Liver (tissue), 9 donors: ENCODE data around the gene ENGASE. TPM values are rescaled to one million over a fixed set of nuclear protein-coding genes. Genes with fewer than 3 reads are reported as not detected.

Experiments
- DNase-seq: peaks from one replicate; pipeline ENCODE4 v3.0.0-alpha.2; 2017; ENCODE audit warnings: low spot score
- H3K27ac ChIP-seq, 2 donors: one replicate each; pipeline ENCODE4 v1.7.0; 2013; ENCODE audit warnings: inconsistent platforms in 2 of 2, low read length in 2 of 2, control low read depth in 1 of 2, low read depth in 1 of 2, mild to moderate bottlenecking in 1 of 2
- H3K27me3 ChIP-seq, 4 donors: one replicate each; pipeline versions ENCODE4 v1.6.1 to v1.7.0; 2013; ENCODE audit warnings: low read length in 3 of 4, inconsistent platforms in 1 of 4, mild to moderate bottlenecking in 1 of 4, moderate library complexity in 1 of 4; ENCODE audit not compliant: control insufficient read depth in 4 of 4, insufficient read depth in 4 of 4
- H3K36me3 ChIP-seq, 4 donors: one replicate each; pipeline versions ENCODE4 v1.6.1 to v1.7.0; 2013; ENCODE audit warnings: low read length in 3 of 4, mild to moderate bottlenecking in 3 of 4, low read depth in 1 of 4, moderate library complexity in 1 of 4; ENCODE audit not compliant: control insufficient read depth in 4 of 4, insufficient read depth in 3 of 4
- H3K4me1 ChIP-seq, 4 donors: one replicate each; pipeline versions ENCODE4 v1.6.1 to v1.7.0; 2013; ENCODE audit warnings: low read length in 3 of 4, mild to moderate bottlenecking in 3 of 4, moderate library complexity in 1 of 4; ENCODE audit not compliant: control insufficient read depth in 4 of 4, insufficient read depth in 4 of 4
- H3K4me3 ChIP-seq, 3 donors: one replicate each; pipeline versions ENCODE4 v1.6.1 to v1.7.0; 2013; ENCODE audit warnings: low read length in 3 of 3, control low read depth in 1 of 3, low read depth in 1 of 3, mild to moderate bottlenecking in 1 of 3
- H3K9ac ChIP-seq, 2 donors: one replicate each; pipeline ENCODE4 v1.7.0; 2013; ENCODE audit warnings: low read length in 2 of 2, mild to moderate bottlenecking in 2 of 2, moderate library complexity in 2 of 2, control low read depth in 1 of 2, low read depth in 1 of 2
- H3K9me3 ChIP-seq, 4 donors: one replicate each; pipeline versions ENCODE4 v1.6.1 to v1.7.0; 2013; ENCODE audit warnings: low read length in 3 of 4; ENCODE audit not compliant: control insufficient read depth in 4 of 4
- EGR1 ChIP-seq, 2 donors: IDR thresholded peaks; 2 replicates each; pipeline ENCODE4 v1.6.1; 2016 to 2018; ENCODE audit warnings: antibody characterized with exemption in 2 of 2, low read depth in 2 of 2
- FOXA1 ChIP-seq: IDR thresholded peaks from 2 replicates; pipeline ENCODE4 v1.6.1; 2016; ENCODE audit warnings: antibody characterized with exemption
- FOXA2 ChIP-seq: IDR thresholded peaks from 2 replicates; pipeline ENCODE4 v1.6.1; 2016; ENCODE audit warnings: antibody characterized with exemption
- GABPA ChIP-seq, 2 donors: IDR thresholded peaks in 1 of 2; conservative IDR thresholded peaks in 1 of 2; 2 replicates each; pipeline ENCODE4 v1.6.1; 2016; ENCODE audit warnings: antibody characterized with exemption in 2 of 2, mild to moderate bottlenecking in 1 of 2, moderate library complexity in 1 of 2
- HNF4A ChIP-seq, 2 donors: conservative IDR thresholded peaks; 2 replicates each; pipeline ENCODE4 v1.6.1; 2016; ENCODE audit warnings: antibody characterized with exemption in 2 of 2, mild to moderate bottlenecking in 2 of 2
- HNF4G ChIP-seq: IDR thresholded peaks from 2 replicates; pipeline ENCODE4 v1.6.1; 2016; ENCODE audit warnings: antibody characterized with exemption
- JUND ChIP-seq, 2 donors: IDR thresholded peaks; 2 replicates each; pipeline ENCODE4 v1.6.1; 2016; ENCODE audit warnings: antibody characterized with exemption in 2 of 2
- MAX ChIP-seq: IDR thresholded peaks from 2 replicates; pipeline ENCODE4 v1.6.1; 2016; ENCODE audit warnings: antibody characterized with exemption
- NR2F2 ChIP-seq: IDR thresholded peaks from 2 replicates; pipeline ENCODE4 v1.6.1; 2016; ENCODE audit warnings: antibody characterized with exemption
- RAD21 ChIP-seq, 2 donors: IDR thresholded peaks; 2 replicates each; pipeline ENCODE4 v1.6.1; 2016; ENCODE audit warnings: antibody characterized with exemption in 2 of 2, mild to moderate bottlenecking in 2 of 2
- RXRA ChIP-seq, 2 donors: IDR thresholded peaks; 2 replicates each; pipeline ENCODE4 v1.6.1; 2017 to 2018; ENCODE audit warnings: antibody characterized with exemption in 2 of 2, mild to moderate bottlenecking in 1 of 2
- TAF1 ChIP-seq: conservative IDR thresholded peaks from 2 replicates; pipeline ENCODE4 v1.6.1; 2016; ENCODE audit warnings: antibody characterized with exemption, mild to moderate bottlenecking
- YY1 ChIP-seq: IDR thresholded peaks from 2 replicates; pipeline ENCODE4 v1.6.1; 2016; ENCODE audit warnings: antibody characterized with exemption, mild to moderate bottlenecking
- WGBS: extraction: QIAGEN DNeasy Blood & Tissue Kit; methylation state at CpG from one replicate; pipeline ENCODE4 v1.1.7; 2013; 5-methylcytosine and 5-hydroxymethylcytosine counted together
- polyA plus RNA-seq, 2 donors: library from polyadenylated mRNA; stranded (reverse) in 1 of 2; unstranded in 1 of 2; fragments of 200-250 nt in 1 of 2; fragments of >200 nt in 1 of 2; fragmentation: Nextera tagmentation in 1 of 2; extraction: Ambion mirVana in 1 of 2; gene quantifications; one replicate each; pipeline versions ENCODE4 v1.2.1 to v1.2.3, GENCODE V29; 2013 to 2015
- total RNA-seq, 2 donors: library from RNA; depleted of rRNA; stranded (reverse); fragments of >200 nt; gene quantifications; one replicate each; pipeline ENCODE4 v1.2.3, GENCODE V29; 2014
- TF ChIP-seq, protein P1 (sequence below): IDR thresholded peaks from 2 replicates; pipeline ENCODE4 v1.6.1; 2016; ENCODE audit warnings: antibody characterized with exemption
- TF ChIP-seq, protein P2 (sequence below): fragments of 150-350 bp; IDR thresholded peaks from 2 replicates; pipeline ENCODE4 v1.5.1; 2017; ENCODE audit warnings: improper control_type of control experiment, low read depth, low read length; ENCODE audit not compliant: missing input control
- TF ChIP-seq, protein P3 (sequence below): IDR thresholded peaks from 2 replicates; pipeline ENCODE4 v1.6.1; 2016; ENCODE audit warnings: antibody characterized with exemption
- donor health status: healthy.
- donor health status: healthy.
- donor health status: healthy.
- donor health status: healthy.
- donor health status: healthy.

The ENGASE gene
- total and polyA plus RNA-seq, 4 donors: 5.2 to 33.6 (median 7.8) TPM

DNA sequence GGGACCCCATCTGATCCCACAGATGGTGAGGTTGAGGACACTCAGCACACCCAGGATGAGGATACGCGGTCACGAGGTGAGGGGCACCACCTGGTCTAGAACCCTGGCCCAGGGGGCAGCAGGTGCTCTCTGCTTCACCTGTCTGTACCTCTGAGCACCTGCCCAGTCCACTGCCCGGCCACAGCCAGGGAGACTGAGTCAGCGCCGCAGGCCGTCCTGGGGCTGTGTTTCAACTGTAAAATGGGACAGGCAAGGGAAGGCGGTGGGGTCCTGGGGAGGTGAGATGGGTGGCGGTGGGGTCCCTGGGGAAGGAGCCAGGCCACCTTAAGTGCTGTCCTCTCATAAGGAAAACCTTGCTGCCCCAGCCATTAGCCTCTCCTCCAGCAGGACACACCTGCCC is 60.4 kb downstream of the ENGASE start:
- no peaks in the 10 kb centered on the region for H3K4me1 ChIP-seq
- TF ChIP-seq FOXA1: no peak
- no peak for TF ChIP-seq NR2F2
- no peak for TF ChIP-seq JUND (IDR thresholded peaks at IDR 0.05)
- TF ChIP-seq HNF4G: no peak
- TF ChIP-seq RXRA (IDR thresholded peaks at IDR 0.05): no peak
- TF ChIP-seq, protein P1, sequence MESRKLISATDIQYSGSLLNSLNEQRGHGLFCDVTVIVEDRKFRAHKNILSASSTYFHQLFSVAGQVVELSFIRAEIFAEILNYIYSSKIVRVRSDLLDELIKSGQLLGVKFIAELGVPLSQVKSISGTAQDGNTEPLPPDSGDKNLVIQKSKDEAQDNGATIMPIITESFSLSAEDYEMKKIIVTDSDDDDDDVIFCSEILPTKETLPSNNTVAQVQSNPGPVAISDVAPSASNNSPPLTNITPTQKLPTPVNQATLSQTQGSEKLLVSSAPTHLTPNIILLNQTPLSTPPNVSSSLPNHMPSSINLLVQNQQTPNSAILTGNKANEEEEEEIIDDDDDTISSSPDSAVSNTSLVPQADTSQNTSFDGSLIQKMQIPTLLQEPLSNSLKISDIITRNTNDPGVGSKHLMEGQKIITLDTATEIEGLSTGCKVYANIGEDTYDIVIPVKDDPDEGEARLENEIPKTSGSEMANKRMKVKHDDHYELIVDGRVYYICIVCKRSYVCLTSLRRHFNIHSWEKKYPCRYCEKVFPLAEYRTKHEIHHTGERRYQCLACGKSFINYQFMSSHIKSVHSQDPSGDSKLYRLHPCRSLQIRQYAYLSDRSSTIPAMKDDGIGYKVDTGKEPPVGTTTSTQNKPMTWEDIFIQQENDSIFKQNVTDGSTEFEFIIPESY: no peak
- TF ChIP-seq TAF1: no peak
- TF ChIP-seq FOXA2: no peak
- no peak for TF ChIP-seq MAX
- TF ChIP-seq, protein P2, sequence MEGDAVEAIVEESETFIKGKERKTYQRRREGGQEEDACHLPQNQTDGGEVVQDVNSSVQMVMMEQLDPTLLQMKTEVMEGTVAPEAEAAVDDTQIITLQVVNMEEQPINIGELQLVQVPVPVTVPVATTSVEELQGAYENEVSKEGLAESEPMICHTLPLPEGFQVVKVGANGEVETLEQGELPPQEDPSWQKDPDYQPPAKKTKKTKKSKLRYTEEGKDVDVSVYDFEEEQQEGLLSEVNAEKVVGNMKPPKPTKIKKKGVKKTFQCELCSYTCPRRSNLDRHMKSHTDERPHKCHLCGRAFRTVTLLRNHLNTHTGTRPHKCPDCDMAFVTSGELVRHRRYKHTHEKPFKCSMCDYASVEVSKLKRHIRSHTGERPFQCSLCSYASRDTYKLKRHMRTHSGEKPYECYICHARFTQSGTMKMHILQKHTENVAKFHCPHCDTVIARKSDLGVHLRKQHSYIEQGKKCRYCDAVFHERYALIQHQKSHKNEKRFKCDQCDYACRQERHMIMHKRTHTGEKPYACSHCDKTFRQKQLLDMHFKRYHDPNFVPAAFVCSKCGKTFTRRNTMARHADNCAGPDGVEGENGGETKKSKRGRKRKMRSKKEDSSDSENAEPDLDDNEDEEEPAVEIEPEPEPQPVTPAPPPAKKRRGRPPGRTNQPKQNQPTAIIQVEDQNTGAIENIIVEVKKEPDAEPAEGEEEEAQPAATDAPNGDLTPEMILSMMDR: no peak
- TF ChIP-seq EGR1 (IDR thresholded peaks at IDR 0.05; ENCODE audit: low read depth in 2 of 2): no peak
- H3K9me3 ChIP-seq: no peaks in the 10 kb centered on the region
- H3K27ac ChIP-seq: no peak overlapping the region
- H3K36me3 ChIP-seq: no peaks in the 10 kb centered on the region
- H3K9ac ChIP-seq: no peak overlapping the region
- DNase-seq: no peak
- 86% methylated on average over 9 of the region's 9 CpGs for WGBS
- no peak overlapping the region for H3K4me3 ChIP-seq
- H3K27me3 ChIP-seq: peaks cover 0 to 2% (median 0%) of the 10 kb centered on the region in 4 donors

GRCh38 chr17:79135628-79136405 is 61.2 kb downstream of the ENGASE start:
- no peak overlapping the region for H3K27ac ChIP-seq
- no peaks in the 10 kb centered on the region for H3K4me1 ChIP-seq
- H3K9me3 ChIP-seq: no peaks in the 10 kb centered on the region
- H3K36me3 ChIP-seq: no peaks in the 10 kb centered on the region
- DNase-seq: no peak
- no peak for TF ChIP-seq YY1
- TF ChIP-seq RXRA (IDR thresholded peaks at IDR 0.05): no peak
- TF ChIP-seq, protein P3, sequence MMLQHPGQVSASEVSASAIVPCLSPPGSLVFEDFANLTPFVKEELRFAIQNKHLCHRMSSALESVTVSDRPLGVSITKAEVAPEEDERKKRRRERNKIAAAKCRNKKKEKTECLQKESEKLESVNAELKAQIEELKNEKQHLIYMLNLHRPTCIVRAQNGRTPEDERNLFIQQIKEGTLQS: no peak
- TF ChIP-seq GABPA (IDR thresholded peaks at IDR 0.05 in 1 of 2, conservative IDR thresholded peaks at IDR 0.05 in 1 of 2): no peak
- no peak for TF ChIP-seq FOXA2
- no peak for TF ChIP-seq HNF4A (conservative IDR thresholded peaks at IDR 0.05)
- no peak for TF ChIP-seq NR2F2
- no peak for TF ChIP-seq MAX
- no peak for TF ChIP-seq HNF4G
- no peak for TF ChIP-seq FOXA1
- no peak for TF ChIP-seq RAD21 (IDR thresholded peaks at IDR 0.05)
- WGBS: 56% methylated on average over 24 of the region's 24 CpGs
- H3K4me3 ChIP-seq: no peak overlapping the region
- no peak overlapping the region for H3K9ac ChIP-seq
- peaks cover 0 to 2% (median 0%) of the 10 kb centered on the region in 4 donors for H3K27me3 ChIP-seq

Other genes starting within 250 kb of the ENGASE start
- 10 to 100 TPM in 1 of 2 donors, 1 to 10 TPM in 1; 8.0 to 20.7 TPM for gene USP36, start 234.0 kb upstream of the ENGASE start, total RNA-seq
- gene USP36, start 234.0 kb upstream of the ENGASE start, polyA plus RNA-seq: 10 to 100 TPM in 1 of 2 donors, 1 to 10 TPM in 1; 9.4 to 11.6 TPM
- gene CEP295NL, start 171.6 kb upstream of the ENGASE start, total RNA-seq: 1 to 10 TPM in 1 of 2 donors, under 1 TPM in 1; 0.28 to 1.0 TPM
- gene CEP295NL, start 171.6 kb upstream of the ENGASE start, polyA plus RNA-seq: not detected
- gene TIMP2, start 149.4 kb upstream of the ENGASE start, total RNA-seq: 10 to 100 TPM in 1 of 2 donors, 1 to 10 TPM in 1; 9.5 to 10.6 TPM
- gene TIMP2, start 149.4 kb upstream of the ENGASE start, polyA plus RNA-seq: 10 to 100 TPM in 1 of 2 donors, 1 to 10 TPM in 1; 8.9 to 37.6 TPM
- 10 to 100 TPM; 66.0 to 69.3 TPM for gene LGALS3BP, start 94.9 kb upstream of the ENGASE start, total RNA-seq
- 100 to 1,000 TPM in 1 of 2 donors, 10 to 100 TPM in 1; 89.1 to 224 TPM for gene LGALS3BP, start 94.9 kb upstream of the ENGASE start, polyA plus RNA-seq
- gene CANT1, start 65.1 kb upstream of the ENGASE start, total RNA-seq: 10 to 100 TPM; 14.0 to 18.9 TPM
- 10 to 100 TPM in 1 of 2 donors, 1 to 10 TPM in 1; 6.2 to 20.0 TPM for gene CANT1, start 65.1 kb upstream of the ENGASE start, polyA plus RNA-seq
- gene C1QTNF1, start 50.7 kb upstream of the ENGASE start, total RNA-seq: 10 to 100 TPM in 1 of 2 donors, under 1 TPM in 1; 0.56 to 54.6 TPM
- 10 to 100 TPM in 1 of 2 donors, 1 to 10 TPM in 1; 8.3 to 23.9 TPM for gene C1QTNF1, start 50.7 kb upstream of the ENGASE start, polyA plus RNA-seq